Keratinocyte (primary cell): ENCODE data around the gene IVL. TPM values are rescaled to one million over a fixed set of nuclear protein-coding genes. Genes with fewer than 3 reads are reported as not detected.

Experiments used
- DNase-seq: peaks from one replicate; pipeline ENCODE4 v3.0.0-alpha.2; 2011; ENCODE audit warnings: low read depth, missing footprints, low spot score
- FAIRE-seq: peaks from 2 replicates; lab custom pipeline; 2011; peaks lifted over from hg19 to GRCh38; lab: Jason Lieb, UNC
- H2AFZ ChIP-seq: 2 replicates; pipeline ENCODE4 v1.6.0; 2012; ENCODE audit warnings: low read length, control low read depth, inconsistent platforms; ENCODE audit not compliant: control insufficient read depth
- H3K27ac ChIP-seq: 2 replicates; pipeline ENCODE4 v1.5.1; 2011; ENCODE audit warnings: low read length; ENCODE audit not compliant: control insufficient read depth, insufficient read depth
- H3K27me3 ChIP-seq: 3 replicates; pipeline ENCODE4 v1.6.0; 2011; ENCODE audit warnings: low read length; ENCODE audit not compliant: control insufficient read depth, insufficient read depth; ENCODE audit errors: extremely low read depth
- H3K36me3 ChIP-seq, 2 experiments: 2 replicates in 1 of 2; 3 replicates in 1 of 2; pipeline ENCODE4 v1.5.1; 2011; ENCODE audit warnings: low read length in 2 of 2, mild to moderate bottlenecking in 1 of 2; ENCODE audit not compliant: control insufficient read depth in 2 of 2, insufficient read depth in 2 of 2; ENCODE audit errors: extremely low read depth in 1 of 2
- H3K4me1 ChIP-seq: 3 replicates; pipeline ENCODE4 v1.5.1; 2011; ENCODE audit warnings: low read length; ENCODE audit not compliant: control insufficient read depth, insufficient read depth; ENCODE audit errors: extremely low read depth
- H3K4me2 ChIP-seq: 3 replicates; pipeline ENCODE4 v1.6.0; 2011; ENCODE audit warnings: low read depth, low read length; ENCODE audit not compliant: control insufficient read depth, insufficient read depth; ENCODE audit errors: extremely low read depth
- H3K4me3 ChIP-seq, 3 experiments: fragments of 200-600 bp in 1 of 3; sonication (generic) in 1 of 3; 2 replicates in 2 of 3; 3 replicates in 1 of 3; pipeline ENCODE4 v1.5.1; 2011 to 2016; ENCODE audit warnings: low read length in 3 of 3, mild to moderate bottlenecking in 3 of 3, control low read depth in 2 of 3, inconsistent platforms in 1 of 3, low read depth in 1 of 3, mixed read lengths in 1 of 3, mixed run types in 1 of 3, moderate library complexity in 1 of 3; ENCODE audit not compliant: control insufficient read depth in 2 of 3, insufficient read depth in 2 of 3; ENCODE audit errors: extremely low read depth in 1 of 3
- H3K79me2 ChIP-seq: 2 replicates; pipeline ENCODE4 v1.6.0; 2012; ENCODE audit warnings: low read length; ENCODE audit not compliant: control insufficient read depth, insufficient read depth
- H3K9ac ChIP-seq: 3 replicates; pipeline ENCODE4 v1.6.0; 2011; ENCODE audit warnings: low read length; ENCODE audit not compliant: control insufficient read depth, insufficient read depth; ENCODE audit errors: extremely low read depth
- H3K9me1 ChIP-seq: 3 replicates; pipeline ENCODE4 v1.6.0; 2011; ENCODE audit warnings: low read length; ENCODE audit not compliant: control insufficient read depth, insufficient read depth; ENCODE audit errors: extremely low read depth
- H3K9me3 ChIP-seq: 2 replicates; pipeline ENCODE4 v1.5.1; 2012; ENCODE audit warnings: low read depth, low read length; ENCODE audit not compliant: control insufficient read depth
- H4K20me1 ChIP-seq: 3 replicates; pipeline ENCODE4 v1.6.0; 2011; ENCODE audit warnings: low read length; ENCODE audit not compliant: control insufficient read depth, insufficient read depth; ENCODE audit errors: extremely low read depth
- EZH2 ChIP-seq: IDR thresholded peaks from one replicate; pipeline ENCODE4 v1.6.1; 2012; ENCODE audit warnings: inconsistent platforms, mild to moderate bottlenecking, low read length, moderate library complexity
- dilution Hi-C: fragments of 300-500 bp; cut with MboI; formaldehyde crosslinking; loops from one replicate; pipeline ENCODE4 v1.7.0; 2020; ENCODE audit warnings: low sequenced_read_pairs; ENCODE audit not compliant: extremely low pct_ligation_motif_present
- polyA plus RNA-seq, 5 experiments: library from polyadenylated mRNA; depleted of rRNA in 3 of 5; stranded (reverse) in 3 of 5; stranded (forward) in 1 of 5; unstranded in 1 of 5; fragments of >200 nt; gene quantifications; 1 replicate in 1 of 5; 2 replicates in 3 of 5; 3 replicates in 1 of 5; pipeline versions ENCODE4 v1.2.1 to v1.2.3, GENCODE V29; 2011 to 2012; ENCODE audit warnings: missing spikeins in 2 of 5, low read depth in 1 of 5, low replicate concordance in 1 of 5
- TF ChIP-seq, protein P1 (sequence below), 3 experiments: IDR thresholded peaks in 1 of 3; conservative IDR thresholded peaks in 1 of 3; optimal IDR thresholded peaks in 1 of 3; 2 replicates in 2 of 3; 3 replicates in 1 of 3; pipeline versions ENCODE3 to v1.5.1; 2011; ENCODE audit warnings: low read length in 3 of 3, mild to moderate bottlenecking in 3 of 3, moderate library complexity in 2 of 3, control low read depth in 1 of 3, inconsistent platforms in 1 of 3; ENCODE audit not compliant: insufficient read depth in 2 of 3; ENCODE audit errors: extremely low read depth in 1 of 3

The IVL gene
- polyA plus RNA-seq, 1 donor (not counting 4 experiments of a cell fraction or from before 2014, with no cell fraction given) = 89.2 TPM

DNA sequence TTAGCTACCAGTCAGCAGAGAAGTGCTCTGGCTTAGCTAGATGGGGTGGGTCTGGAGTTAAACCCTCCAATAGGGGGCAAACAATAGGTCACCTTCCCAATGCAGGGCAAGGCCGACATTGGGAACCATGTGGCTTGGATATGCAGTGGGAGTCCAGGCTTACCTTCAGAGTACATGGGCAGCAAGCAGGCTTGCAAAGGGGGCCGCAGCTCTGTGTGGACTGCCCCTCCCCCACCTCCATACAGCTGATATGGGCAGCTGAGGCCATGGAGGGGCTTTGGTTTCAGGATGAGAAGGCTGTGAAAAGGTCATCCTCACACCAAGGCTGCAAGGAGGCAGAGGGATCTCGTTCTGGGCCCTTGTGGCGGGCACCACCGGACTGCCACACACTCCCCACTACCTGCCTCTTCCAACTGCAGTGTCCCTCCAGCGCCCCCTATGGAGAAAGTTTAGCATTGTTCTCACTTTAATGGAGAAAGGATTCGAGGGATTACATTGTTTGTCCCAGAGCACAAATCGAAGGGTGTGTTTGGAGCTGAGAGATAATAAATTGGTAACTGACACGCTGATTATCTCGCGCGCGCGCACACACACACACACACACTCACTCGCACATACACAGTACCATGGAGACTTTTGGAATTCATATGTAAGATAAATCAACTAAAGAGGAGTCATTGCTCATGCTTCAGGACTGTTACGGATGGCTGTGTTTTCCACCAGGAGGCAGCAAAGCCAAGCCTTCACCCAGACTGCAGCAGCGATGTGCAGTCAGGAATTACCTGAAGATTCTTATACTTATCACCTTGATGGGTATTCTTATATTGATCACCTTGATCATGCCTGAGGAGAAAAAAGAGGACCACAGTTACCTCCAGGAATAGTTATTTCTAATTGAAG lies 37.3 kb upstream of the IVL start:
- Histone ChIP-seq H3K4me3 (peak overlapping the region in 2 of 3 experiments; percentile 0 to 2), H3K4me1 (no peaks in the 10 kb centered on the region), H3K27me3 (no peaks in the 10 kb centered on the region), H3K27ac (no peak overlapping the region), H3K9me1 (no peaks in the 10 kb centered on the region), H3K4me2 (peak overlapping the region; percentile 42), H3K9me3 (no peaks in the 10 kb centered on the region), H4K20me1 (no peaks in the 10 kb centered on the region), H3K36me3 (no peaks in the 10 kb centered on the region), H3K9ac (peak overlapping the region; percentile 5), H2AFZ (peak overlapping the region; percentile 36), H3K79me2 (no peaks in the 10 kb centered on the region)
- dilution Hi-C loops = no loop called here
- FAIRE-seq (peak; percentile 94), DNase-seq (no peak)
- TF ChIP-seq EZH2 = no peak
- TF ChIP-seq, protein P1, sequence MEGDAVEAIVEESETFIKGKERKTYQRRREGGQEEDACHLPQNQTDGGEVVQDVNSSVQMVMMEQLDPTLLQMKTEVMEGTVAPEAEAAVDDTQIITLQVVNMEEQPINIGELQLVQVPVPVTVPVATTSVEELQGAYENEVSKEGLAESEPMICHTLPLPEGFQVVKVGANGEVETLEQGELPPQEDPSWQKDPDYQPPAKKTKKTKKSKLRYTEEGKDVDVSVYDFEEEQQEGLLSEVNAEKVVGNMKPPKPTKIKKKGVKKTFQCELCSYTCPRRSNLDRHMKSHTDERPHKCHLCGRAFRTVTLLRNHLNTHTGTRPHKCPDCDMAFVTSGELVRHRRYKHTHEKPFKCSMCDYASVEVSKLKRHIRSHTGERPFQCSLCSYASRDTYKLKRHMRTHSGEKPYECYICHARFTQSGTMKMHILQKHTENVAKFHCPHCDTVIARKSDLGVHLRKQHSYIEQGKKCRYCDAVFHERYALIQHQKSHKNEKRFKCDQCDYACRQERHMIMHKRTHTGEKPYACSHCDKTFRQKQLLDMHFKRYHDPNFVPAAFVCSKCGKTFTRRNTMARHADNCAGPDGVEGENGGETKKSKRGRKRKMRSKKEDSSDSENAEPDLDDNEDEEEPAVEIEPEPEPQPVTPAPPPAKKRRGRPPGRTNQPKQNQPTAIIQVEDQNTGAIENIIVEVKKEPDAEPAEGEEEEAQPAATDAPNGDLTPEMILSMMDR (optimal IDR thresholded peaks at IDR 0.05 in 1 of 3, IDR thresholded peaks at IDR 0.05 in 1 of 3, conservative IDR thresholded peaks at IDR 0.05 in 1 of 3; ENCODE audit: extremely low read depth in 1 of 3, insufficient read depth in 2 of 3, low read length in 3 of 3) = peak; percentile 67 to 94 (median 84)

DNA sequence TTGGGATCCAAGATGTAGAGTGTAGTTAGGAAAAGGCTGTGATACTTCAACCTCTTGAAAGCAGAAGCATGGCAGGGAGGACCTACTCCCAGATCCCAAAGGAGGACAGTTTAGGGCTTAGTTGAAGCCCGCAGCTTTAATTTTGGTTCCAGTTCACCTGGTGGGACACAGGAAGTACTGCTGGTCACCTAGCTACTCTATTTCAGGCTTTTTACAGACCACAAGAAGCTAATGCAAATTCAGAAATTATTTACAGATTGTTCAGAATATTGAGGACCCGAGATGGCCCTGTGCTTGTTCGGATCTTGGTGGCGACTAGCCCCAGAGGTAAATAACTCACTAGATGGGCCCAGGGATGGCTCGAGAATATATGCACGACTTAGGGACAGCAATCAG lies 36.6 kb upstream of the IVL start:
- no peak overlapping the region for H3K4me3 ChIP-seq
- no peaks in the 10 kb centered on the region for H3K79me2 ChIP-seq
- H3K27me3 ChIP-seq = no peaks in the 10 kb centered on the region
- H3K4me1 ChIP-seq = no peaks in the 10 kb centered on the region
- H3K9ac ChIP-seq = no peak overlapping the region
- H2AFZ ChIP-seq = peak overlapping the region; percentile 36
- H3K4me2 ChIP-seq = no peak overlapping the region
- dilution Hi-C loops = no loop called here
- H3K36me3 ChIP-seq = no peaks in the 10 kb centered on the region
- no peak for FAIRE-seq
- H3K9me1 ChIP-seq = no peaks in the 10 kb centered on the region
- TF ChIP-seq, protein P1 (optimal IDR thresholded peaks at IDR 0.05 in 1 of 3, IDR thresholded peaks at IDR 0.05 in 1 of 3, conservative IDR thresholded peaks at IDR 0.05 in 1 of 3; ENCODE audit: extremely low read depth in 1 of 3, insufficient read depth in 2 of 3, low read length in 3 of 3) = no peak
- TF ChIP-seq EZH2 = no peak
- DNase-seq = no peak
- H3K27ac ChIP-seq = no peak overlapping the region
- H4K20me1 ChIP-seq = no peaks in the 10 kb centered on the region
- H3K9me3 ChIP-seq = no peaks in the 10 kb centered on the region
